ENCODE measurements around the gene FAM200C. TPM values are rescaled to one million over a fixed set of nuclear protein-coding genes. Genes with fewer than 3 reads are reported as not detected.

Gene FAM200C
- total and polyA plus RNA-seq, 2 of the 13 experiments (the other 11 are each of a cell fraction or from before 2014, with no cell fraction given) = 3.2 to 4.7 TPM

DNA sequence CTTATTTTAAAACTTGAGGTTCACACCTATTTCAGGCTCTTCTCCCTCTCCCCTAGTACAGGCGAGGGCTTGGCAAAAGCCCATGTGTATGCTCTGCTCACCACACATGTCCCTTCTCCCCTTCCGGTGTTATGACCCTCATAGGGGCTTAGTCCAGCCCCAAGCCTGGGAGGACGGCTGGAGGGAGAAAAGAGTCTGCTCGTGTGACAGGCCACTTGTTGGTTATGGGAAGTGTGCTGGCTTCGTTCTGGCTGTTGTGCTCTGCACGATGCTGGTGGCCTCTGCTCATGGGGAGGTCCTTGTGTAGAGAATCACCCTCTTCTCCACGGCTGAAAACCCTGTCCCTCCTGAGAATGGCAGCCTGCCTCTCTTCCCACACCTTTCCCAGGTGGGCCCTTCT, 32.9 kb upstream of the FAM200C start:
- POLR2A ChIA-PET = interaction anchor here (1.1 kb wide), 1 partner anchor 14 kb away, joined by 4 read pairs; the partner anchor contains the start of gene SLU7
- 43% methylated on average over 7 of the region's 7 CpGs for WGBS (ENCODE audit: low lambda C conversion rate)

More for the DNA sequence above, 32.9 kb upstream of the FAM200C start:
- Histone ChIP-seq H4K20me1 (ENCODE audit: insufficient read depth, low read length) (no peaks in the 10 kb centered on the region), H3K27ac (ENCODE audit: extremely low read length, insufficient read depth, low read length) (no peak overlapping the region), H3K27me3 (ENCODE audit: control insufficient read depth in 1 of 2, insufficient read depth in 2 of 2, low read length in 2 of 2) (no peaks in the 10 kb centered on the region), H3K4me1 (ENCODE audit: insufficient read depth, low read length) (peaks cover 33% of the 10 kb centered on the region), H3K4me3 (replicated peaks in 1 of 3; ENCODE audit: insufficient read depth in 1 of 3, low read depth in 2 of 3, low read length in 3 of 3) (no peak overlapping the region; a peak in 1 of 6 replicates), H3K4me2 (ENCODE audit: low read depth, low read length) (peak overlapping the region; percentile 23; the same call in 1 of the 2 replicates), H3K79me2 (ENCODE audit: insufficient read depth, low read length) (no peaks in the 10 kb centered on the region), H3K9ac (ENCODE audit: insufficient read depth, low read depth, low read length) (no peak overlapping the region), H3K36me3 (replicated peaks in 1 of 2; ENCODE audit: control insufficient read depth in 1 of 2, insufficient read depth in 2 of 2, low read length in 2 of 2) (peaks cover 0 to 12% of the 10 kb centered on the region in 2 experiments; a peak in 3 of 5 replicates), H2AFZ (ENCODE audit: low read length) (no peak overlapping the region), H3K9me3 (ENCODE audit: low read length) (no peaks in the 10 kb centered on the region)
- ATAC-seq (peak; percentile 10; the same call in 2 of the 3 replicates), FAIRE-seq (no peak), DNase-seq (ENCODE audit: low spot score) (no peak)
- in situ Hi-C loops (cut with HindIII; ENCODE audit: extremely low pct_ligation_motif_present, low pct_unique_long_range_greater_than_20kb) = loop anchor here (10.0 kb wide), 1 partner anchor 362 kb away; no protein-coding TSS in a partner anchor
- intact Hi-C loops (cut with micrococcal nuclease; ENCODE audit: unreplicated experiment) = no loop called here
- CTCF ChIA-PET (ENCODE audit: low intra/inter-chr PET ratio, low total read pairs) = no interaction called here
- TF ChIP-seq, protein P1, sequence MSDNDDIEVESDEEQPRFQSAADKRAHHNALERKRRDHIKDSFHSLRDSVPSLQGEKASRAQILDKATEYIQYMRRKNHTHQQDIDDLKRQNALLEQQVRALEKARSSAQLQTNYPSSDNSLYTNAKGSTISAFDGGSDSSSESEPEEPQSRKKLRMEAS (IDR thresholded peaks at IDR 0.05) = peak; percentile 23; the same call in 1 of the 2 replicates
- no peak for TF ChIP-seq JUNB (CRISPR knock-in tag; IDR thresholded peaks at IDR 0.05; ENCODE audit: borderline replicate concordance)
- TF ChIP-seq, protein P2, sequence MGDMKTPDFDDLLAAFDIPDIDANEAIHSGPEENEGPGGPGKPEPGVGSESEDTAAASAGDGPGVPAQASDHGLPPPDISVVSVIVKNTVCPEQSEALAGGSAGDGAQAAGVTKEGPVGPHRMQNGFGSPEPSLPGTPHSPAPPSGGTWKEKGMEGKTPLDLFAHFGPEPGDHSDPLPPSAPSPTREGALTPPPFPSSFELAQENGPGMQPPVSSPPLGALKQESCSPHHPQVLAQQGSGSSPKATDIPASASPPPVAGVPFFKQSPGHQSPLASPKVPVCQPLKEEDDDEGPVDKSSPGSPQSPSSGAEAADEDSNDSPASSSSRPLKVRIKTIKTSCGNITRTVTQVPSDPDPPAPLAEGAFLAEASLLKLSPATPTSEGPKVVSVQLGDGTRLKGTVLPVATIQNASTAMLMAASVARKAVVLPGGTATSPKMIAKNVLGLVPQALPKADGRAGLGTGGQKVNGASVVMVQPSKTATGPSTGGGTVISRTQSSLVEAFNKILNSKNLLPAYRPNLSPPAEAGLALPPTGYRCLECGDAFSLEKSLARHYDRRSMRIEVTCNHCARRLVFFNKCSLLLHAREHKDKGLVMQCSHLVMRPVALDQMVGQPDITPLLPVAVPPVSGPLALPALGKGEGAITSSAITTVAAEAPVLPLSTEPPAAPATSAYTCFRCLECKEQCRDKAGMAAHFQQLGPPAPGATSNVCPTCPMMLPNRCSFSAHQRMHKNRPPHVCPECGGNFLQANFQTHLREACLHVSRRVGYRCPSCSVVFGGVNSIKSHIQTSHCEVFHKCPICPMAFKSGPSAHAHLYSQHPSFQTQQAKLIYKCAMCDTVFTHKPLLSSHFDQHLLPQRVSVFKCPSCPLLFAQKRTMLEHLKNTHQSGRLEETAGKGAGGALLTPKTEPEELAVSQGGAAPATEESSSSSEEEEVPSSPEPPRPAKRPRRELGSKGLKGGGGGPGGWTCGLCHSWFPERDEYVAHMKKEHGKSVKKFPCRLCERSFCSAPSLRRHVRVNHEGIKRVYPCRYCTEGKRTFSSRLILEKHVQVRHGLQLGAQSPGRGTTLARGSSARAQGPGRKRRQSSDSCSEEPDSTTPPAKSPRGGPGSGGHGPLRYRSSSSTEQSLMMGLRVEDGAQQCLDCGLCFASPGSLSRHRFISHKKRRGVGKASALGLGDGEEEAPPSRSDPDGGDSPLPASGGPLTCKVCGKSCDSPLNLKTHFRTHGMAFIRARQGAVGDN (CRISPR knock-in tag; IDR thresholded peaks at IDR 0.05) = 0 out of 2 replicates have a peak, but pooled peaks have one; percentile 21
- no TSS peak for BruUV-seq (replicated peaks)

All from HepG2 (cell line).